H9 (cell line): ENCODE results near the gene KRT34. TPM values are rescaled to one million over a fixed set of nuclear protein-coding genes. Genes with fewer than 3 reads are reported as not detected.
"Not testable (repeated sequence)": the region's sequence is repeated elsewhere in the genome, so short reads cannot be mapped to it uniquely, and the experiment has no call there.

Experiments
- DNase-seq: peaks from one replicate; pipeline ENCODE4 v3.0.0-alpha.2; 2017
- H2AFZ ChIP-seq: one replicate; pipeline ENCODE4 v1.6.1; 2013; ENCODE audit warnings: mild to moderate bottlenecking, low read length, control low read depth, moderate library complexity
- H2AK5ac ChIP-seq: 2 replicates; pipeline ENCODE4 v1.6.1; 2013; ENCODE audit warnings: low read length, control low read depth, mixed read lengths; ENCODE audit not compliant: insufficient read length
- H2BK120ac ChIP-seq: one replicate; pipeline ENCODE4 v1.6.1; 2013; ENCODE audit warnings: low read depth, mild to moderate bottlenecking, low read length, control low read depth, inconsistent platforms; ENCODE audit not compliant: poor library complexity, severe bottlenecking
- H2BK12ac ChIP-seq: 2 replicates; pipeline ENCODE4 v1.6.1; 2013; ENCODE audit warnings: low read length, control low read depth, mixed read lengths, low read depth; ENCODE audit not compliant: insufficient read length
- H2BK15ac ChIP-seq: 2 replicates; pipeline ENCODE4 v1.6.1; 2013; ENCODE audit warnings: low read depth, low read length, control low read depth
- H2BK20ac ChIP-seq: one replicate; pipeline ENCODE4 v1.6.1; 2013; ENCODE audit warnings: low read depth, mild to moderate bottlenecking, low read length, control low read depth, inconsistent platforms; ENCODE audit not compliant: poor library complexity, severe bottlenecking
- H2BK5ac ChIP-seq: 2 replicates; pipeline ENCODE4 v1.6.1; 2013; ENCODE audit warnings: low read length, control low read depth, mixed read lengths; ENCODE audit not compliant: insufficient read length
- H3K14ac ChIP-seq: 2 replicates; pipeline ENCODE4 v1.6.1; 2013; ENCODE audit warnings: low read length, control low read depth; ENCODE audit not compliant: insufficient read depth
- H3K18ac ChIP-seq: 2 replicates; pipeline ENCODE4 v1.6.1; 2013; ENCODE audit warnings: low read depth, mild to moderate bottlenecking, mixed read lengths, low read length, control low read depth; ENCODE audit not compliant: insufficient read length
- H3K23ac ChIP-seq: 2 replicates; pipeline ENCODE4 v1.6.1; 2013; ENCODE audit warnings: low read length, control low read depth, mixed read lengths, low read depth; ENCODE audit not compliant: insufficient read length
- H3K23me2 ChIP-seq: 2 replicates; pipeline ENCODE4 v1.6.1; 2013; ENCODE audit warnings: low read depth, mild to moderate bottlenecking, mixed read lengths, low read length, control low read depth; ENCODE audit not compliant: insufficient read length, poor library complexity, severe bottlenecking
- H3K27ac ChIP-seq: 2 replicates; pipeline ENCODE4 v1.5.1; 2013; ENCODE audit warnings: low read length, control low read depth, mixed read lengths, low read depth; ENCODE audit not compliant: insufficient read length
- H3K27me3 ChIP-seq: 2 replicates; pipeline ENCODE4 v1.6.1; 2013; ENCODE audit warnings: low read length, control low read depth, inconsistent platforms; ENCODE audit not compliant: insufficient read depth
- H3K4ac ChIP-seq: 2 replicates; pipeline ENCODE4 v1.6.1; 2013; ENCODE audit warnings: low read depth, mild to moderate bottlenecking, control low read depth, inconsistent platforms, low read length, moderate library complexity
- H3K4me1 ChIP-seq: 2 replicates; pipeline ENCODE4 v1.6.1; 2013; ENCODE audit warnings: low read length, control low read depth, inconsistent platforms; ENCODE audit not compliant: insufficient read depth
- H3K4me2 ChIP-seq: 2 replicates; pipeline ENCODE4 v1.6.1; 2013; ENCODE audit warnings: low read length, control low read depth, mixed read lengths; ENCODE audit not compliant: insufficient read length, insufficient read depth
- H3K56ac ChIP-seq: 2 replicates; pipeline ENCODE4 v1.6.1; 2013; ENCODE audit warnings: low read depth, mild to moderate bottlenecking, mixed read lengths, low read length, control low read depth; ENCODE audit not compliant: insufficient read length
- H3K79me1 ChIP-seq: 2 replicates; pipeline ENCODE4 v1.6.1; 2013; ENCODE audit warnings: low read depth, mild to moderate bottlenecking, moderate library complexity, low read length, control low read depth, inconsistent platforms; ENCODE audit not compliant: insufficient read depth, poor library complexity, severe bottlenecking
- H3K79me2 ChIP-seq: 2 replicates; pipeline ENCODE4 v1.6.1; 2013; ENCODE audit warnings: low read length, control low read depth, inconsistent platforms; ENCODE audit not compliant: insufficient read depth
- H3K9ac ChIP-seq: 2 replicates; pipeline ENCODE4 v1.6.1; 2013; ENCODE audit warnings: low read length, control low read depth, mixed read lengths; ENCODE audit not compliant: insufficient read length; ENCODE audit errors: extremely low read depth
- H3K9me3 ChIP-seq: one replicate; pipeline ENCODE4 v1.6.1; 2013; ENCODE audit warnings: low read depth, low read length, inconsistent platforms; ENCODE audit not compliant: control insufficient read depth
- H3T11ph ChIP-seq: one replicate; pipeline ENCODE4 v1.6.1; 2013; ENCODE audit warnings: mild to moderate bottlenecking, low read length, control low read depth, inconsistent platforms
- H4K20me1 ChIP-seq: one replicate; pipeline ENCODE4 v1.6.1; 2013; ENCODE audit not compliant: control insufficient read depth, insufficient read length, insufficient read depth
- H4K5ac ChIP-seq: 2 replicates; pipeline ENCODE4 v1.6.1; 2013; ENCODE audit warnings: low read depth, mild to moderate bottlenecking, mixed read lengths, low read length, control low read depth; ENCODE audit not compliant: insufficient read length
- H4K8ac ChIP-seq: replicated peaks from 2 replicates; pipeline ENCODE4 v1.6.1; 2013; ENCODE audit warnings: low read length, control low read depth, mixed read lengths, low read depth; ENCODE audit not compliant: insufficient read length
- H4K91ac ChIP-seq: 2 replicates; pipeline ENCODE4 v1.6.1; 2013; ENCODE audit warnings: low read depth, mild to moderate bottlenecking, moderate library complexity, mixed read lengths, low read length, control low read depth; ENCODE audit not compliant: insufficient read length
- H3K27ac Mint-ChIP-seq, 3 experiments: 2 replicates in 2 of 3; 3 replicates in 1 of 3; pipeline ENCODE4 v1.8.0; 2020 to 2021; ENCODE audit warnings: mixed read lengths in 3 of 3, mild to moderate bottlenecking in 1 of 3, moderate library complexity in 1 of 3
- H3K27me3 Mint-ChIP-seq: 2 replicates; pipeline ENCODE4 v1.8.0; 2021; ENCODE audit warnings: low read depth, mild to moderate bottlenecking, moderate library complexity, mixed read lengths
- H3K36me3 Mint-ChIP-seq, 3 experiments: 2 replicates in 2 of 3; 3 replicates in 1 of 3; pipeline ENCODE4 v1.8.0; 2020 to 2021; ENCODE audit warnings: low read depth in 3 of 3, mixed read lengths in 3 of 3; ENCODE audit not compliant: insufficient read depth in 1 of 3
- H3K4me1 Mint-ChIP-seq, 2 experiments: 2 replicates each; pipeline ENCODE4 v1.8.0; 2020; ENCODE audit warnings: mixed read lengths in 2 of 2
- H3K4me3 Mint-ChIP-seq, 2 experiments: 2 replicates in 1 of 2; 3 replicates in 1 of 2; pipeline ENCODE4 v1.8.0; 2020 to 2021; ENCODE audit warnings: mild to moderate bottlenecking in 2 of 2, mixed read lengths in 2 of 2, moderate library complexity in 1 of 2
- H3K9me3 Mint-ChIP-seq, 2 experiments: 2 replicates in 1 of 2; 3 replicates in 1 of 2; pipeline ENCODE4 v1.8.0; 2020; ENCODE audit warnings: mild to moderate bottlenecking in 2 of 2, mixed read lengths in 2 of 2, moderate library complexity in 1 of 2
- CTCF ChIP-seq: fragments of 200-600 bp; sonication (generic); conservative IDR thresholded peaks from 3 replicates; pipeline ENCODE4 v1.8.0; 2021; ENCODE audit warnings: antibody characterized with exemption, mild to moderate bottlenecking
- WGBS: extraction: QIAGEN DNeasy Blood & Tissue Kit; methylation state at CpG from one replicate; pipeline ENCODE4 v1.1.7; 2013; ENCODE audit warnings: missing lambda C conversion rate, low lambda C conversion rate, mixed read lengths; ENCODE audit not compliant: insufficient read length; ENCODE audit errors: extremely low coverage; 5-methylcytosine and 5-hydroxymethylcytosine counted together
- total RNA-seq: library from RNA; stranded (reverse); gene quantifications from 2 replicates; pipeline ENCODE4 v1.2.1, GENCODE V29; 2021

The KRT34 gene
- total RNA-seq, 1 experiment from 2014 or later, result not detected

- no peak for TF ChIP-seq CTCF
- H3K23me2 ChIP-seq, result no peaks in the 10 kb centered on the region
- H3K36me3 Mint-ChIP-seq, result peaks cover 0 to 3% (median 0%) of the 10 kb centered on the region in 3 experiments; a peak in 2 of 7 replicates
- H2BK15ac ChIP-seq, result no peak overlapping the region
- no peak overlapping the region for H2BK12ac ChIP-seq
- H3K9ac ChIP-seq, result no peak overlapping the region
- H3K56ac ChIP-seq, result no peak overlapping the region
- H3K14ac ChIP-seq, result no peak overlapping the region; the same call in 1 of the 2 replicates
- H4K5ac ChIP-seq, result no peak overlapping the region
- no peak overlapping the region for H3K27ac ChIP-seq
- H3K79me2 ChIP-seq, result no peaks in the 10 kb centered on the region
- H3K27ac Mint-ChIP-seq, result no peak overlapping the region
- no peaks in the 10 kb centered on the region for H3K4me1 Mint-ChIP-seq
- H3K79me1 ChIP-seq, result no peaks in the 10 kb centered on the region
- no peak overlapping the region for H2BK20ac ChIP-seq
- no peak overlapping the region for H2BK120ac ChIP-seq
- no peak overlapping the region for H4K8ac ChIP-seq
- no peak overlapping the region for H3K18ac ChIP-seq
- no peak overlapping the region for H2BK5ac ChIP-seq
- no peaks in the 10 kb centered on the region for H4K20me1 ChIP-seq
- no peak overlapping the region for H4K91ac ChIP-seq
- DNase-seq, result peak; percentile 18
- no peak overlapping the region for H3K4me3 Mint-ChIP-seq
- peaks cover 11% of the 10 kb centered on the region for H3K27me3 Mint-ChIP-seq
- H3K4me2 ChIP-seq, result no peak overlapping the region
- no peak overlapping the region for H3T11ph ChIP-seq
- H2AFZ ChIP-seq, result no peak overlapping the region
- no peak overlapping the region for H3K4ac ChIP-seq
- peaks cover 3 to 5% of the 10 kb centered on the region in 2 experiments; a peak in 4 of 5 replicates for H3K9me3 Mint-ChIP-seq
- no peaks in the 10 kb centered on the region for H3K27me3 ChIP-seq
- WGBS, result no CpG with 5 or more reads among the region's 7 CpGs
- H3K4me1 ChIP-seq, result no peaks in the 10 kb centered on the region
- no peak overlapping the region for H2AK5ac ChIP-seq
- H3K9me3 ChIP-seq, result no peaks in the 10 kb centered on the region
- no peak overlapping the region for H3K23ac ChIP-seq
Observed at GRCh38 chr17:41347869-41348760, 34.0 kb downstream of the KRT34 start.

DNA sequence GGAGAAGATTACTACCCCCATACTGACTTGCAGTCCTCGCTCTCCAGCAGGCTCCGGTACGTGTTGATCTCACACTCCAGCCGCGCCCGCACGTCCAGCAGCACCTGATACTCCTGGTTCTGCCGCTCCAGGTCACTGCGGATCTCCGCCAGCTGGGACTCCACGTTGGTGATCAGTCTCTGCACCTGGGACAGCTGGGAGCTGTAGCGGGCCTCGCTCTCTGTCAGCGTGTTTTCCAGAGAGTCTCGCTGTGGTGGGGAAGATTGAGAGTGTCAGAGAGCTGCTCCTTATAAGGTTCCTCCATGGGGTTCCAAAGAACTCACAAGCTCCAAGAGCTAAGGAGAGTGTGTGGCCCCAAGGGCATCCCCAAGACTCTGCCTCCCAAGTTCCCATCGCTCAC is 35.7 kb downstream of the KRT34 start:
- peaks cover 2 to 19% (median 3%) of the 10 kb centered on the region in 3 experiments for H3K36me3 Mint-ChIP-seq
- H2AK5ac ChIP-seq, H3K4me1 ChIP-seq, DNase-seq, H2BK15ac ChIP-seq, H3T11ph ChIP-seq, H3K4ac ChIP-seq, H3K9ac ChIP-seq, H2AFZ ChIP-seq, H3K9me3 ChIP-seq, H4K20me1 ChIP-seq, H3K79me2 ChIP-seq, H3K4me2 ChIP-seq, H3K4me3 Mint-ChIP-seq, H3K27me3 ChIP-seq, H2BK120ac ChIP-seq, H3K27me3 Mint-ChIP-seq, H3K14ac ChIP-seq, H2BK12ac ChIP-seq, H4K8ac ChIP-seq, H3K56ac ChIP-seq, H3K27ac Mint-ChIP-seq, H2BK5ac ChIP-seq, H4K5ac ChIP-seq, H3K23me2 ChIP-seq, H3K79me1 ChIP-seq, H3K4me1 Mint-ChIP-seq, H2BK20ac ChIP-seq, H4K91ac ChIP-seq, H3K18ac ChIP-seq, H3K23ac ChIP-seq, H3K27ac ChIP-seq: not testable (repeated sequence)
- WGBS, result no CpG with 5 or more reads among the region's 16 CpGs
- peaks cover 13 to 20% of the 10 kb centered on the region in 2 experiments for H3K9me3 Mint-ChIP-seq
